Lower leg skin (tissue), 3 donors: Measurements from ENCODE around the gene ALS2.

Experiments
- CTCF ChIP-seq, 3 donors: fragments of 450-650 bp; IDR thresholded peaks; one replicate each; pipeline ENCODE4 v1.5.1; 2016; ENCODE audit warnings: antibody characterized with exemption in 3 of 3, mild to moderate bottlenecking in 3 of 3, moderate library complexity in 2 of 3
- POLR2A ChIP-seq, 2 donors: fragments of 450-650 bp; IDR thresholded peaks; one replicate each; pipeline ENCODE4 v1.6.1; 2016 to 2017; ENCODE audit warnings: antibody characterized with exemption in 2 of 2, mild to moderate bottlenecking in 1 of 2, moderate library complexity in 1 of 2

- TF ChIP-seq CTCF (IDR thresholded peaks at IDR 0.05) (no peak), POLR2A (IDR thresholded peaks at IDR 0.05) (no peak)
Measured at GRCh38 chr2:201653221-201653620, 127.5 kb downstream of the ALS2 start.
